NCI-H2081 treated with DMSO at 0.1 percent for 48 hours (cell line): ENCODE results near the gene B9D1.
"Not testable (repeated sequence)": the region's sequence is repeated elsewhere in the genome, so short reads cannot be mapped to it uniquely, and the experiment has no call there.

Source experiments
- DNase-seq: peaks from one replicate; lab custom pipeline; 2025; lab: John Stamatoyannopoulos, UW

The B9D1 gene

DNA sequence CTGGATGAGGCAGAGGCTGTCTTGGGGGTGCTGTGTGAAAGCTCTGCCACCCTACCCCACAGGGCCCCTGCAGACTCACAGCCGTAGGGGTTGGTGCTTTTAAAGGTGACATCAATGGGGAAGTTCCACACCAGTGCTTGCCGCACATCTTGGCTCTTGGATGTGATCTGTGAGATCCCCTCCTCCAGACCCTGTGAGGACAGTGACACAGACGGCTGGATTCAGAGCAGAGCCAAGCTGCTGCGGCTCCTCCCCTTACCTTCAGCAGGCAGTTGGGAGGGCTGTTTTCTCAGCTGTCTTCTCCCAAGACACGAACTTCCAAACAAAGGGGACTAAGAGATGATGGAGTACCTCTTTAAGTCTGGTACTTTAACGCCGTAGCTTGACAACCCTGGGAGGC lies 4.8 kb downstream of the B9D1 start:
- no peak for DNase-seq

DNA sequence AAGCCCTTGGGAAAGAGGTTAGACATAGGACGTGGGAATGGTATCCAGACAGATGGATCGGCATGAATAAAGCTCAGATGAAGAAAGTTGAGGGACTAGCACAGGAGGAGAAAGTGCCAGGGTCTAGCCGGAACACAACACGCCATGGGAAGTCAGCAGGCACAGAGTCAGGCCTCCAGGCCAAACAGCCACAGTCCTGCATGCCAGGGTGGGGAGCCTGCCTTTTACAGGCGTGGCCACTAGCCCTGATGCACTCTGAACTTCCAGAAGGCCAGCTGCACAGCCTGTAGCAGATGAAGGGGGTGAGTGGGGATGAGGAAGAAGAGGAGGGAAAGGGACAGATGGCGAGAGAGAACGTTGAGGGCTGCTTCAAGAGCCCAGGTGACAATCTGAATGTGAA lies 5.2 kb downstream of the B9D1 start:
- DNase-seq = no peak

DNA sequence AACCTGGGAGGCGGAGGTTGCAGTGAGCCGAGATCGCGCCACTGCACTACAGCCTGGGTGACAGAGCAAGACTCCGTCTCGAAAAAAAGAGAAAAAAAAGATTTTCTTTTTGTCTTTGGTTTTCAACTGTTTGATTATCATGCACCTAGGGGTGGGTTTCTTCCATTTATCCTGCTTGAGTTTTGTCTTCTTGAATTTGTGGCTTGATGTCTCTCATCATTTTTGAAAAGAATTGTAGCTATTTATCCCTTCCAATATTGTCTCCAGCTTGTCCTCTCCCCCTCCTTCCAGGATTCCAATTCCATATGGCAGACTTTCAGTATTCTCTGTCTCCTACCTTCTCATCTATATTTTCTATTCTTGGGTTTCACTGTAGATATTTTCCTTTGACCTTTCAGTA lies 7.8 kb downstream of the B9D1 start:
- DNase-seq = no peak

DNA sequence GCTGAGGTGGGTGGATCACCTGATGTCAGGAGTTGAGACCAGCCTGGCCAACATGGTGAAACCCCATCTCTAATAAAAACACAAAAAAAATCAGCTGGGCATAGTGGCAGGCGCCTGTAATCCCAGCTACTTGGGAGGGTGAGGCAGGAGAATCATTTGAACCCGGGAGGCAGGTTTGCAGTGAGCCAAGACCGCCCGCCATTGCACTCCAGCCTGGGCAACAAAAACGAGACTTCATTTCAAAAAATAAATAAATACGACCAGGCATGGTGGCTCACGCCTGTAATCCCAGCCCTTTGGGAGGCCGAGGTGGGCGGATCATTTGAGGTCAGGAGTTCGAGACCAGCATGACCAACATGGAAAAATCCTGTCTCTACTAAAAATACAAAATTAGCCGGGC lies 9.1 kb downstream of the B9D1 start:
- not testable (repeated sequence) for DNase-seq

DNA sequence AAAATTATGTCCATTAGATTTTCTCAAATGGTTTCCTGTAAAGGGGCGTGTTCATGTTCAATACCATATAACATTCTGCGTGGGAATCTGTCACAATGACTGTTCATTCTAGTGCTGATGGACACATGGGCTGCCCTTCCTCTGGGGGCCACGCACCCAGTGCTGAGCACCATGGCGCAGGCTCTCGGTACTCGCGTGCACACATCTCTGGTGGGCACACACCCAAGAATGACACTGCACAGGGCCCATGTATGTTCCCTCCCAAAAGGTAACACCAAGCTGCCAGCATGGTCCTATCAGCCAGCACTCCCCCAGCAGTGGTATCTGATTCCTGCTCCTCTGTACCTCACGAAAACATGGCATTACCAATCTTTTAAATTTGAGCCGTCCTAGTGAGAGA lies 13.7 kb downstream of the B9D1 start:
- no peak for DNase-seq

DNA sequence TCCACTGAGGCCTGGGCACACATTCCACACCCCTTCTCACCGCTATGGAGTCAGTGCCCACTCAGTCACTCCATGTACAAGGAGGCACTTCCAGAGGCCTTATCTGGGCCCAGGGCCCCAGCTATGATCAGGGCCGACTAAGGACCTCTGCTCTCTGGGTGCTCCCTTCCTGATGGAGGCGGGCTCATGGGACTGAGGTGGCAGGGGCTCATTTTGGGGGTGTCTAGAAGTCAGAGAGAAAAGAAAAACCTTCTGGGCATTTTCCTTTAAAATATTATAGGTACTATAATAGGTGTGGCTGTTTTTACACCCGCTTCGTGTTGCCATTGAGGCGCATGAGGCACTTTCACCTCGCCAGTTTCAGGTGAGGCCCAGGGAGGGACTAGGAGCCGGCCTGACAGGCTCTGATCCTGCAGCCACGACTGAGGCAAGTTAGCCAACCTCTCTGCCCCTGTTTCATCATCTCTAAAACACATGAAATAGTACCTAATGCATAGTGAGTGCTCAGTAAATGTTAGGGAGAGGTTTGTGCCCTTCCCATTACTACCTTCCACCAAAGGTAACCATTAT lies 14.4 kb downstream of the B9D1 start:
- no peak for DNase-seq

DNA sequence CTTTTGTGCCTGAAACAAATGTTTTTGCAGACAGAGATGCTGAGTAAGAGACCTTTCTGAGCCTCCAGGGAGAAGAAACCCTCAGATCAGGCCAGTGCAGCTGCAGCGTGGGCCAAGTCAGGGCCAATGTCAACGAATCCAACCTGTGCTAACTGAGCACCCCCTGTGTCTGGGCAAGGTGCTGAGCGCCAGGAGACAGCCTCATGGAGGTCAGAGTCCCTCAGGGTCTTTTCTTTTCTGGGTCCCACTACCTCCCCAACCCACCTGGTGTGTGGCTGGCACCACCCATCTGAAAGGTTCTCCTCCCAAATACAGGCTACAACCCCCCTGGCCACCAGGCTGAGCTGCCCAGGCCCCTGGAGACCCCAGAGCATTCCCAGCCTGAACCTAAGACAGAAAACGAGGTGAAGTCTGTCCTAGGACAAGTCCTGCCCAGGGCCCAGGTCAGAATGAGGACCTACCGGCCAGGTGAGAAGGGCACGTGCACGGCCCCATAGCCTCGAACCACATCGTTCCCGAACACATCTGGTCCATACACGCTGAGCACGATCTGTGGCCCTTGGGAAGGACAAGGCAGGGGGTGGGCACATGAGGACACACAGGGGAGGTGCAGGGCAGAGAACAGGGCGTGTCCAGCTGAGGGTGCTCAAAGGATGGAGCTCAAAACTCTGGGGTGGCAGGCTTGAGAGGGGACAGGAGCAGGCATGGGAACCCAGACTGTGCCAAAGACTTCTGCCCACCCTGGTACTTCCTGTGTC lies 15.0 kb downstream of the B9D1 start:
- DNase-seq = no peak

DNA sequence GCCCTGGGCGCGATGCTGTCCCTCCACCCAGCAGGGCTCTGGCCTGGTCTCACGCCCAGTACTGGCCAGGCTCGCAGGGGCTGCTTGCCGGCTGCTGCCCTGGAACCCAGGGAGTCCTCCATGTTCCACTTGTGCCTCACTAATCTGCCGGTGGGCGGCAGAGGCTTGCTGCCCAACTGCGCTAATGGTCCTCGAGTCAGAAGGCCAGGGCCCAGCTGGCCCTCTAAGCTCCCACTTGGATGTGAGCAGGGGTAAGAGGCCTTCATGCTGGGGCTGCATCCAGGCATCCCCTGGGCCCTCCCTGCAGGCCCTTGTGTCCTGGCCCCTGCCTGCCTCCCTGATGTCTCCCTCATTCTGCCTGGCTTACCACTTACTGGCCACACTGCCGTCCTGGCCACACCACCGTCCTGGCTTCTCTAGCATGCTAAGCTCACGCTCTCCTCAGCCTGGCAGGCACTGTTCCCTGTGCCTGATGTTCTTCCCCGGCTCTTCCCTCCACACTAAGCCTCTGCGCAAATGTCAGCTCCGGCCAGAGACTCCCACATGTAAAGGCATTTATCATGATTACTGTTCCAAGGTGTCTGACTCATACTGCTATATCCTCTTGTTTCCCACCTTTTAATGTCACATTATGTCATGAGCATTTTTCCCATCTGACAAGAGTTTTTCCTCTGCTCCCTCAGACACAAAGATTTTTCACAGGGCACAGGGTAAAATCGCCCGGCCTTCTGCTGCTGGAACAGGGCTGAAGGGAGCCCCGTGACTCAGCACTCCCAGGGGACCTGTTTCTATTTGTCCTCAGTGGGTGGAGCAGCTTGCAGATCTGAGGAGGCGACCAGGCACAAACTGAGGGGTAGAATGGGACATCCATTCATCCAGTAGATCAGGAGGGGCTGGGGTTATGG lies 15.9 kb downstream of the B9D1 start:
- DNase-seq = no peak

DNA sequence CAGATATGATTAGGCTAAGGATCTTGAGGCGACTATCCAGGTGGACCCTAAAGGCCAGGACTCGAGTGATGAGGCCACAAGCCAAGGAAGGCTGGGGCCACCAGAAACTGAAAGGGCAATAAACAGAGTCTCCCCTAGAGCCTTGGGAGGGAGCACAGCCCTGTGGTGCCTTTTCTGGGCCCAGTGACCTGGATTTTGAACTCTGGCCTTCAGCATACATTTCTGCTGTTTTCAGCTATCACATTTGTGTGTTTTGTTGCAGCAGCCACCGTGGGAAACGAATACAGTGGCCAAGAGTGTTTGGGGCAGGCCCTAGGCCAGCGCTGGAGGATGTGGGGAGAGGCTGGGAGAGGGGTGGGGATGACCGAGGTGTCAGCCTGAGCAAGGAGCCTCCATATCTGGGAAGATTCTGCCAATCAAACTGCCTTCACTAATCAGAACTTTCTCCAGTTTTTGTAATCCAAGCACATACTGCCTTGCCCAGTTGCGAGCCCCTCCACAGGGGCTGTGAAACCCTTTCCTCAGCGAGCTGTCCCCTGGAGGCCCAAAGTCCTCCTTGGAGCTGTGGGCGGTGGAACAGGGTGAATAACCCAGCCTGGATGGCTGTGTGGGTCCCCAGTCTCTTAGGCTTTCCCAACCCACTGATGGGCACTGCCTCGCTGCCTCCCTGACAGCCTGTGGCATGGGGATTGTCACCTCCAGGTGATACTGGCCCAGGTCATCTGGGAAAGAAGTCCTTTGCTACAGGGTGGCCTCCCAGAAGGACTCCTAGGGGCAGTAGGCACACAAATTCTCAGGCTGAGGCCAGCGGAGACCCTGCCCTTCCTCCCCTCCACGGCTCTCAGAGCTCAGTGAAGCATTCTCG lies 16.8 kb downstream of the B9D1 start:
- DNase-seq = no peak

DNA sequence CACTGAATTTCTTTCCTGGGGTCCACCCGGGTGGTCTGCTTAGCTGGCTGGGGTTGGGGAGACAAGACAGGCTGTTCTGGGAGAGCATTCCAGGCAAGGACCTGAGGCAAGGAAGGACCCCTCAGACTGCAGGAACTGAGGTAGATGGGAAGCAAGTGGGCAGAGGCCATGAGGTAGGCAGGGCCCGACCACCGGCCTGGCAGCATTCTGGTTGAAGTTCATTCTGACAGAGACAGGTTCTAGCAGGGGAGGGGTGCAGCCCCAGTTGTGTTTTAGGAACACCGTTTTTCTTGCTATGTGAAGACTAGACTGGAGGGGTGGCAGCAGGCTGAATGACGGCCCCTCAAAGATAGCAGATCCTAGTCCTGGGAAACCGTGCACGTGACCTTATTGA lies 17.5 kb downstream of the B9D1 start:
- no peak for DNase-seq

DNA sequence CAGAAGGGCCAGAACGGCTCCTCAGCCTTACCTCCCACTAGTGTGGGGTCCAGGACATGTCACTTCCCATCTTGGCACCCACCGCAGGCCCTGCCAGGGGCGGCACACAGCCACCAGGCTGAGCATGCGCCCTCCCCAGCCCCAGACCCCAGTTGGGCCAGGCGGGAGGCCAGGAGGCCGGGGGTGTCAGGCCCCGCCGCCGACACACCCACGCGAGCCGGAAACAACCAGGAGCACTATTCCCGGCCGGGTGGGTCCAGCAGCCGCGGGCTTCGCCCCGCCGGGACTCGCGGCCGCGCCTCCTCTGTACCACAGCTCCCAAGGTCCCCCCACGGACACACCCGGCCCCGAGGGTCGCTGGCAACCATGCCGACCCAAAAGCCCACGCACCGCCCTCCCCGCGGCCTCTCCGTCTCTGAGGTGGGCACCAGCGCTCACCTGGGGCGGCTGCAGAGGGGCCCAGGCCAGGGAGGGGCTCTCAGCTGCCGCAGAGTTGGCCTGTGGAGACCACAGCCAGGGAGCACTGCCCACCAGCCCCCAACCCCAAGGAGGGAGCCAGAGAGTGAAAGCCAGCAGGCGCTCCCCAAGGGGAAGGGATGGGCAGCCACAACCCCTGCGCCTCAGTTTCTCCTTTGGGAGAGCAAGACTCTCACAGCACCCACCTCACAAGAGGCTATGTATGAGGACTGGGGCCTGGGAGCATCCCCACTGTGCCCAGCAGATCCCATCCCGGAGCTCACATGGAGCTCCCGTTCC lies 18.0 kb downstream of the B9D1 start:
- DNase-seq = no peak

DNA sequence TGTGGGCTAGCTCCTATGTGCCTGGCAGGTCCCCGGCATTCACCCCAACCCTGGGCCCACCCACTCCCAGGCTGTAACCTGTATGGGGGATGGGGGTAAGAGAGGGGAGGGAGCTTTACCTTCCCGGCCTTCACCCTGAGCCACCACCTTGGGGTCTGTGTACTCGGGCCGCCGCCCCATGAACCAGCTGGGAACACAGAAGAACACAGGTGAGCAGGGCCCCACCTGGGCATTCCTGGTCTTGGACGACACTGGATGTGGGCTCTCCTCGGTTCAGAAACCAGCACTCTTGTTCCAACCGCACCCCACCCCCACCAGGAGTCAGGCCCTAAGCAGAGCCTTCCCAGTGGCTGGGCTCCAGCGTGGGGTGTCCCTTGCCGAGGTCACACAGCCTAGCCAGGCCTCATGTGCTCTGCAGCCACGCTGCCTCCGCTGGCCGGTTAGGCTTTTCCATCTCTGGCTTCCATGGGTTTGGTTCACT lies 18.8 kb downstream of the B9D1 start:
- DNase-seq = no peak

DNA sequence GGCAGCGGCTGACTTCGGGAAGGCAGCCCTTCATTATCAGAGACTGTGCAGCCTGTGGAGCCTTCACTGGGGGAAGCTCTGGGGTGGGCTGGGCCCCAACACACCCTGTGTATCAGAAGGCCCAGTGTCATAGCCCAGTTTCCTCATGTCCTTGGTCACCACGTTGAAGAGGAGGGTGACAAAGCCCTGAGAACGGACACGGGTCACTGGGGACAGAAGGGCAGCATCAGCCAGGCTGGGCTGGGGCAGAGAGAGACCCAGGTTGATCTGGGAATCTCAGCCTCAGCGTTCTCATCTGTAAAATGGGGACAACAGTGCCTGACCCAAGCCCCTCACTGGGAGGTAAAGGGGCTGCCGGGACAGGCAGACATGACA lies 19.3 kb downstream of the B9D1 start:
- no peak for DNase-seq

DNA sequence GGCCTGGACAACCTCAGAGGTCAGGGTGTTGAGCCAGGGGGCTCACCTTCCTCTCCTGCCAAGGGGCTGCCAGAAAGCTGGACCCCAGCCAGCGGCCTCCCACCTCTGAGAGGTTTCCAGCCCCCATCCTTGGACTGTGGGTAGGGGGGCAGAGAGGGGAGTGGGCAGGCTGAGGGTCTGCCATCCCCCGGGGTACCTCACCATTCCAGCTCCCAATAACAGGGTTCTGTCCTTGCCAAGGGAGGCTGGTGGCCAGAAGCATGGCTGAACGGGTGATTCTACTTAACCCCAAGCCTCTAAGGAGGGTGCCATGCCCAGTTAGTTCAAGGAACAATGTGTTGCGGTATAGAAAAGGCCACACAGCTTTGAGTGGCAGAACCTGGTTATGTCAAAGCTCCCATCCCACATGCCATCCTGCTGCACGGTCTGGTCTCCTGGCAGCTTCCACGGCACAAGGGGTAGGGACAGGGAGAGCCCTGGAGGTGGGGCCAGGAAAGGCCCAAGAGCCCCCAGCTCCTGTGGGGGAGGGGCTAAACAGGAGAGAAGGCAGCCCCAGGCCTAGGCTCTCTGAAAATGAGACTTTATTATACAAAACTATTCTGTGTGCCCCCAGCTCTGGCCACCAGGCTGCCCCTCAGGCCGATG lies 19.8 kb downstream of the B9D1 start:
- no peak for DNase-seq

DNA sequence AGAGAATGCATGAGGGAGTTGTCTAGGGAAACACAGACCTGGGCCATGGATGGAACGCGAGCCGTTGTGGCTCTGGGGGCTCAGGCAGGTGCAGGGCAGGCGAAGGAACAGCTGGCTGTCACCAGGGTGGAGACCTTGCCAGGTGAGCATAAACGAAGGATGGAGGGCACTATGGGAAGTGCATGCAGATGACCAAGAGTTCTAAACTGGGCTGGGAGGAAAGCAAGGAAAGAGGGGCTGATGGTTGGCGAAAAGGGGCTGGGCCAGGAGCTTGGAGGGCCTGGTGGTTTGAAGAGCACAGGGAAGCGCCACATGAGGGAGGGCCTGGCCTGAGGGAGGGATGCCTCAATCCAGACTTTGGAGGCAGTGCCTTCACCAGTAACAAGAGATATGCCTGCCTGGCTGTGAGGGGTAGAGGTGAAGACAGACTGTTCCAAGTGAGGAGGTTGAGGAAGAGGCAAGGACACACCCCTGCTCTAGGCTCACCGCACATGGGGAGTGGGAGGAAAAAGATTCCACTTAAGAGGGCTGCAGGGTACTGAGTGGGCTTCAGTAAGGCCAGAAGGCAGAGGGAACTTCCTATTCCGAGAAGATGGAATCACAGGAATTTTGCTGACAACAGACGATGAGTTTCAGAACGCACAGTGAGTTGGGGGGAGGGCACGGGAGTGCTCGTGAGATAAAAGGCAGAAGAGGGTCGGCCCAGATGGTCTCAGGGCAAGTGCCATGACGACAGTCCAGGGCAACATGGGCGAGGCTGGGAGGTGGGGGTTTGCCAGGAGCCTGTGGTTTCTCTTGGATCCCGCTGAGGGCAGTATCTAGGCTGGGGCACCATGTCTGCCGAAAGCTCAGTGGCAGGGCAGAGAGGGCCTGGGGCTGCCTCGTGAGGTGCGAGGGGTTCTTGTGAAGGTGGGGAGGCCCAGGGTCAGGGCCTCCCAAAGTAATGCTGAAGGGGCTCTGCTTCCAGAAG lies 20.6 kb downstream of the B9D1 start:
- no peak for DNase-seq

DNA sequence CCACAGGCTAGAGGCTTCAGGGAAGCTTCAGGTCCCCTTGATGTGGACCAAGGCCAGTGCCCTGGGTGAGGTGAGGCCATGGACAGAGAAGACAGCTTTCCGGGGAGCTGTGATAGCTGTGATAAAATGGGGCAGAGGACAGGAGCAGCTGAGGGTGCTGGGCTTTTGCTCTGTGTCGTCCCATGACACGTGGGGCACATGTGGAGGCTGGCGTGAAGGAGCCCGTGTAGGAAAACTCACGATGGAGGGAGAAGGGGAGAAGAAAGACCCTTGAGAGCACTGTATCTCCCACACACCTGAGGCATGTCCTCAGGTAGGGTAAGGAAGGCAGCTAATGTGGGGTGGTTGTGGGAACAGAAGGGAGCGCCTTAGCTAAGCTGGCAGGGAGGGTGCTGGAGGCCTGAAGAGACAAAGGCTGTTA lies 21.3 kb downstream of the B9D1 start:
- DNase-seq = no peak

DNA sequence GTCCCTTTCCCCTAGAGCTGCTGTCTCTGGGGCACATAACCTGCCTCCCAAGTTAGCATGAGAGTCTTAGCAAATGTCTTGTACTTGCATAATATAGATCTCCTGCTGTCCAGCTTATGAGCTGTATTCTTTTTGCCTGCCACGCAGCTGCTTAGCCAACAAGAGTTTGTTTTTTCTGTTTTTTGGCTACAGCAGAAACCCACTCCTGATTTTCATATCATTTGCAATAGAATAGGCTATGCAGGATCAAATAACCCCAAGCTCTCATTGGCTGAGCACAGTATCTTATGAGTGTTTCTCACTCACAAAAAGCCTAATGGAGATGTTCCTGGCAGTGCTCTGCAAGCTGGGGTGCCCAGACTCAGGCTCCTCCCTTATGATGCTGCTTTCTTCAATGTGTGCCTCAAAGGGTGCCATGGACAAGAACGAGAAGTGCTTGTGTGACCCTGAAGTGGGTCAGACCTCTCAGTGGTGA lies 23.1 kb downstream of the B9D1 start:
- no peak for DNase-seq

DNA sequence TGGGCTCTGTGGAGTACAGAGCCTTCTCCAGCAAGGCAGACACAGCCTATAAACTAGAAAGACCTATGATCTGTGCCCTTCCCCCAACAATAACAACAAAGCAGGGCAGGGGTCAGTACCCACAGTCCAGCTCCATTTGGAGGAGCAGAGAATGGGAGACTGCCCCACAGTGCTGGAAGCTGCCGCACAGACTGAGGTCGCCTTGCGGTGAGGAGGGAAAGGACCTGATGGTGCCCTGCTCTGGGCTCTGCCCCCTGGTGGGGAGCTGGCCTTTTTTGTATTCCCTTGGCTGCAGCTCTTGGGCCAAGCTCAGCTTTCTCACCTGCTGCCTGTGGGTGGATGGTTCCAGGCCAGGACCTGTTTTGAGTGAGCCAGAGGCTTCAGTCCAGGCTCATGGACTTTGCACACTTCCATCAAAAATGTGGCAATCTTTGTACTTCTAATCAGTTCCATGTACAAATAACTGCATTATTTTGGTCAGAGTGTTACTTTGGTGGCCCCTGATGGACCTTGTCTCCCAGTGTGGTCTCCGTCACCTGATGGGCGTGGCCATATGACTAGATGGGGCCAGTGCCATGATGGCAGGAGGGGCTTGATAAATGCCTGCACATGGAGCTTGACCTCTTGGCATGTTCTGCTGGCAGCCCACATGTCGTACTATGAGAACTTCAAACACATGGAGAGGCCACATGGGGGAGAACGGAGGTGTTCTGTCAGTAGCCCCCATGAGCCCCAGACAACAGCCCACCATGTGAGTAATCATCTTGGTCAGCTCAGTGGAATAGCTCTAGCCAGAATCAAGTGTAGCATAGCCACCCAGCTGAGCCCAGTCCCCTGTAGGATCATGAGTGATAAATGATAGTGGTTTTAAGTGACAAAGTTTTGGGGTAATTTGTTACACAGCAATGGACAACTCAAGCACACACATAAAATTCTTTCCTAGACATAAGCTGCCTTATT lies 24.2 kb downstream of the B9D1 start:
- no peak for DNase-seq
